WI38 (cell line): Measurements from ENCODE around the gene FRMD4A.

Experiments used
- H3K4me3 ChIP-seq: 2 replicates; pipeline ENCODE4 v1.5.1; 2011; ENCODE audit warnings: low read depth, mild to moderate bottlenecking, control low read depth, low read length
- CTCF ChIP-seq: IDR thresholded peaks from 2 replicates; pipeline ENCODE4 v1.5.1; 2012; ENCODE audit warnings: low read depth, mild to moderate bottlenecking, control low read depth, low read length

FRMD4A gene

GRCh38 chr10:14123139-14123538 lies 207.6 kb downstream of the FRMD4A start:
- H3K4me3 ChIP-seq: no peak overlapping the region
- no peak for TF ChIP-seq CTCF

DNA sequence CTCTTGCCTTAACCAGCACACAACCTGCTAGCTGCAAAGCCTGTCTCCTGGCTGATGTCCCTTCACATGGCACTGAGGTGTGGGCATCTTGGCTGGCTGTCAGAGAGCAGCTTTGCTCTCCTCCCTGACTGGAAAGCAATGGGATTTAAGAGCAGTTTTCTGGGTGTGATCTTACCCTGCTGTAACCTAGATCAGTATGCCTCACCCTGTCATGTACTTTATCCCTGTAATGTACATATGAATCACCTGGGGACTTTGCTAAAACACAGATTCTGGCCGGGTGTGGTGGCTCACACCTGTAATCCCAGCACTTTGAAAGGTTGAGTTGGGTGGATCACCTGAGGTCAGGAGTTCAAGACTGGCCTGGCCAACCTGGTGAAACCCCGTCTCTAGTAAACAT lies 209.9 kb downstream of the FRMD4A start:
- TF ChIP-seq CTCF: no peak
- no peak overlapping the region for H3K4me3 ChIP-seq

- no peak for TF ChIP-seq CTCF
- no peak overlapping the region for H3K4me3 ChIP-seq
Measured at GRCh38 chr10:14118953-14119352, 211.8 kb downstream of the FRMD4A start.

DNA sequence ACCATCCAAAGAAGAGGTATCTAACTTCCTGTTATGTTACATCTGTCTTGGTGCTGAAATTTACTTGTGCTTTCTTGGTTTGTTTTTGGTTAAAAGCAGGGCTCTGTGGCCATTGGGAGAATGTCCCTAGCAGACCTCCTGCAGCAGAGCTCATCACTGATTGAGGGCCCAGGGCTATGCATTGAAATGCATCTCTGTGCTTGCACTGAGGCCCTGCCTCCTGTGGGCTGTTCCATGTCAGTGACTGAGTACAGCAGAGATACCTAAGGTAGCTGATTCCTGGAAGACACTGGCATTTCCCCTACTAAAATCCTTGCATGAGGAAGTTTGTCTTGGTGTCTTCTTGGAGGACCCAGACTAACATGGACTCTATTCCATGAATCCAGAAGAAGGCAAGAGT lies 213.9 kb downstream of the FRMD4A start:
- TF ChIP-seq CTCF: no peak

DNA sequence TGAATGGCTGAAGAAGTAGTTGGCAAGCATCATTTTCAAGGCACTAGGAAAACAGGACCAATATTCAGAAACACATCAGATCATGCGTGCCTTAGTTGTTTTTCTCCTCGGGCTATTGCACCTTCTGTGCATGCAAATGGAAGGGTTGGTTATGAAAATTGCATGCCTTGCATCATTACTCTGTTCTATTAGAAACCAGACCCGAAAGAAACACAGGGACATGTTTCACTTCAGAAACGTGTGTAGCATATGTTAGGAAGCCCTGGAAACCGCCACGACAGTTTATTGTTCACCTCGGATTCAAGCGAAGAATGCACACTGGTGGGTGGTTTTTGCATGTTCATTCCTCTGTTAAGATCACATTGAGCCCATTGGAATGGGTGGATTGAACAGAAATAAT lies 214.7 kb downstream of the FRMD4A start:
- H3K4me3 ChIP-seq: no peak overlapping the region
- TF ChIP-seq CTCF: no peak

More for the DNA sequence above, 213.9 kb downstream of the FRMD4A start:
- H3K4me3 ChIP-seq: no peak overlapping the region

DNA sequence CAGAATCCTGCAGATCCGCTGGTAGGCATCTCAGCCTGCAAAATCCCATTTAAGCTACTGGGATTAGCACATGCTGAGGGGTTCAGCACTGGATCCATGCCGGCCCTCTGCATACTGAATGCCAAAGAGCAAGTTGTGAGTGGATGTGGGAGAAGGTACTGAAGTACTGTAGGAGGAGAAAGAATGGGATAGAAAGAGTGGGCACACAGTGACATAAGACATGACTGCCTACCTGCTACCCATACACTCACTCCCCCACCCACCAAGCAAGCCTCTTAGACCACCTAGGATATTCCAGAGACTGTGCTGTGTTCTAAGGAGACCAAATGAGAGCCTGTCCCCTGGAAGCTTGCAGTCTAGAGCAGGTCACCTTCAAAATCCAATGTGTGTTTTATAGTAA lies 215.9 kb downstream of the FRMD4A start:
- H3K4me3 ChIP-seq: no peak overlapping the region
- no peak for TF ChIP-seq CTCF

- no peak for TF ChIP-seq CTCF
Measured at GRCh38 chr10:14112056-14112455, 218.7 kb downstream of the FRMD4A start.

More at GRCh38 chr10:14112056-14112455, 218.7 kb downstream of the FRMD4A start:
- no peak overlapping the region for H3K4me3 ChIP-seq
